GM19099 (cell line): ENCODE results near the gene KIF20B.

Source experiments
- POLR2A ChIP-seq: IDR thresholded peaks from 3 replicates; pipeline ENCODE4 v1.6.1; 2011; ENCODE audit warnings: low read depth; ENCODE audit not compliant: insufficient read length; ENCODE audit errors: extremely low read depth

The KIF20B gene

GRCh38 chr10:89795840-89796239, 94.5 kb downstream of the KIF20B start:
- TF ChIP-seq POLR2A, result no peak

GRCh38 chr10:89798092-89798491, 96.7 kb downstream of the KIF20B start:
- TF ChIP-seq POLR2A, result no peak

- TF ChIP-seq POLR2A, result no peak
Observed at GRCh38 chr10:89799573-89799972, 98.2 kb downstream of the KIF20B start.

- TF ChIP-seq POLR2A, result no peak
Observed at GRCh38 chr10:89805599-89806013, 104.2 kb downstream of the KIF20B start.

- TF ChIP-seq POLR2A, result no peak
Observed at GRCh38 chr10:89808842-89809241, 107.5 kb downstream of the KIF20B start.

GRCh38 chr10:89809766-89810165, 108.4 kb downstream of the KIF20B start:
- TF ChIP-seq POLR2A, result no peak

- TF ChIP-seq POLR2A, result no peak
Observed at GRCh38 chr10:89810908-89811525, 109.6 kb downstream of the KIF20B start.

GRCh38 chr10:89813546-89813945, 112.2 kb downstream of the KIF20B start:
- no peak for TF ChIP-seq POLR2A

GRCh38 chr10:89814278-89814677, 112.9 kb downstream of the KIF20B start:
- no peak for TF ChIP-seq POLR2A

- no peak for TF ChIP-seq POLR2A
Observed at GRCh38 chr10:89815049-89815853, 113.9 kb downstream of the KIF20B start.
